H9 (cell line): ENCODE measurements around the gene RUVBL1. TPM values are rescaled to one million over a fixed set of nuclear protein-coding genes. Genes with fewer than 3 reads are reported as not detected.

Source experiments
- DNase-seq: peaks from one replicate; pipeline ENCODE4 v3.0.0-alpha.2; 2017
- H2AFZ ChIP-seq: one replicate; pipeline ENCODE4 v1.6.1; 2013; ENCODE audit warnings: mild to moderate bottlenecking, low read length, control low read depth, moderate library complexity
- H2AK5ac ChIP-seq: 2 replicates; pipeline ENCODE4 v1.6.1; 2013; ENCODE audit warnings: low read length, control low read depth, mixed read lengths; ENCODE audit not compliant: insufficient read length
- H2BK120ac ChIP-seq: one replicate; pipeline ENCODE4 v1.6.1; 2013; ENCODE audit warnings: low read depth, mild to moderate bottlenecking, low read length, control low read depth, inconsistent platforms; ENCODE audit not compliant: poor library complexity, severe bottlenecking
- H2BK12ac ChIP-seq: 2 replicates; pipeline ENCODE4 v1.6.1; 2013; ENCODE audit warnings: low read length, control low read depth, mixed read lengths, low read depth; ENCODE audit not compliant: insufficient read length
- H2BK15ac ChIP-seq: 2 replicates; pipeline ENCODE4 v1.6.1; 2013; ENCODE audit warnings: low read depth, low read length, control low read depth
- H2BK20ac ChIP-seq: one replicate; pipeline ENCODE4 v1.6.1; 2013; ENCODE audit warnings: low read depth, mild to moderate bottlenecking, low read length, control low read depth, inconsistent platforms; ENCODE audit not compliant: poor library complexity, severe bottlenecking
- H2BK5ac ChIP-seq: 2 replicates; pipeline ENCODE4 v1.6.1; 2013; ENCODE audit warnings: low read length, control low read depth, mixed read lengths; ENCODE audit not compliant: insufficient read length
- H3K14ac ChIP-seq: 2 replicates; pipeline ENCODE4 v1.6.1; 2013; ENCODE audit warnings: low read length, control low read depth; ENCODE audit not compliant: insufficient read depth
- H3K18ac ChIP-seq: 2 replicates; pipeline ENCODE4 v1.6.1; 2013; ENCODE audit warnings: low read depth, mild to moderate bottlenecking, mixed read lengths, low read length, control low read depth; ENCODE audit not compliant: insufficient read length
- H3K23ac ChIP-seq: 2 replicates; pipeline ENCODE4 v1.6.1; 2013; ENCODE audit warnings: low read length, control low read depth, mixed read lengths, low read depth; ENCODE audit not compliant: insufficient read length
- H3K23me2 ChIP-seq: 2 replicates; pipeline ENCODE4 v1.6.1; 2013; ENCODE audit warnings: low read depth, mild to moderate bottlenecking, mixed read lengths, low read length, control low read depth; ENCODE audit not compliant: insufficient read length, poor library complexity, severe bottlenecking
- H3K27ac ChIP-seq: 2 replicates; pipeline ENCODE4 v1.5.1; 2013; ENCODE audit warnings: low read length, control low read depth, mixed read lengths, low read depth; ENCODE audit not compliant: insufficient read length
- H3K27me3 ChIP-seq: 2 replicates; pipeline ENCODE4 v1.6.1; 2013; ENCODE audit warnings: low read length, control low read depth, inconsistent platforms; ENCODE audit not compliant: insufficient read depth
- H3K4ac ChIP-seq: 2 replicates; pipeline ENCODE4 v1.6.1; 2013; ENCODE audit warnings: low read depth, mild to moderate bottlenecking, control low read depth, inconsistent platforms, low read length, moderate library complexity
- H3K4me1 ChIP-seq: 2 replicates; pipeline ENCODE4 v1.6.1; 2013; ENCODE audit warnings: low read length, control low read depth, inconsistent platforms; ENCODE audit not compliant: insufficient read depth
- H3K4me2 ChIP-seq: 2 replicates; pipeline ENCODE4 v1.6.1; 2013; ENCODE audit warnings: low read length, control low read depth, mixed read lengths; ENCODE audit not compliant: insufficient read length, insufficient read depth
- H3K56ac ChIP-seq: 2 replicates; pipeline ENCODE4 v1.6.1; 2013; ENCODE audit warnings: low read depth, mild to moderate bottlenecking, mixed read lengths, low read length, control low read depth; ENCODE audit not compliant: insufficient read length
- H3K79me1 ChIP-seq: 2 replicates; pipeline ENCODE4 v1.6.1; 2013; ENCODE audit warnings: low read depth, mild to moderate bottlenecking, moderate library complexity, low read length, control low read depth, inconsistent platforms; ENCODE audit not compliant: insufficient read depth, poor library complexity, severe bottlenecking
- H3K79me2 ChIP-seq: 2 replicates; pipeline ENCODE4 v1.6.1; 2013; ENCODE audit warnings: low read length, control low read depth, inconsistent platforms; ENCODE audit not compliant: insufficient read depth
- H3K9ac ChIP-seq: 2 replicates; pipeline ENCODE4 v1.6.1; 2013; ENCODE audit warnings: low read length, control low read depth, mixed read lengths; ENCODE audit not compliant: insufficient read length; ENCODE audit errors: extremely low read depth
- H3K9me3 ChIP-seq: one replicate; pipeline ENCODE4 v1.6.1; 2013; ENCODE audit warnings: low read depth, low read length, inconsistent platforms; ENCODE audit not compliant: control insufficient read depth
- H3T11ph ChIP-seq: one replicate; pipeline ENCODE4 v1.6.1; 2013; ENCODE audit warnings: mild to moderate bottlenecking, low read length, control low read depth, inconsistent platforms
- H4K20me1 ChIP-seq: one replicate; pipeline ENCODE4 v1.6.1; 2013; ENCODE audit not compliant: control insufficient read depth, insufficient read length, insufficient read depth
- H4K5ac ChIP-seq: 2 replicates; pipeline ENCODE4 v1.6.1; 2013; ENCODE audit warnings: low read depth, mild to moderate bottlenecking, mixed read lengths, low read length, control low read depth; ENCODE audit not compliant: insufficient read length
- H4K8ac ChIP-seq: replicated peaks from 2 replicates; pipeline ENCODE4 v1.6.1; 2013; ENCODE audit warnings: low read length, control low read depth, mixed read lengths, low read depth; ENCODE audit not compliant: insufficient read length
- H4K91ac ChIP-seq: 2 replicates; pipeline ENCODE4 v1.6.1; 2013; ENCODE audit warnings: low read depth, mild to moderate bottlenecking, moderate library complexity, mixed read lengths, low read length, control low read depth; ENCODE audit not compliant: insufficient read length
- H3K27ac Mint-ChIP-seq, 3 experiments: 2 replicates in 2 of 3; 3 replicates in 1 of 3; pipeline ENCODE4 v1.8.0; 2020 to 2021; ENCODE audit warnings: mixed read lengths in 3 of 3, mild to moderate bottlenecking in 1 of 3, moderate library complexity in 1 of 3
- H3K27me3 Mint-ChIP-seq: 2 replicates; pipeline ENCODE4 v1.8.0; 2021; ENCODE audit warnings: low read depth, mild to moderate bottlenecking, moderate library complexity, mixed read lengths
- H3K36me3 Mint-ChIP-seq, 3 experiments: 2 replicates in 2 of 3; 3 replicates in 1 of 3; pipeline ENCODE4 v1.8.0; 2020 to 2021; ENCODE audit warnings: low read depth in 3 of 3, mixed read lengths in 3 of 3; ENCODE audit not compliant: insufficient read depth in 1 of 3
- H3K4me1 Mint-ChIP-seq, 2 experiments: 2 replicates each; pipeline ENCODE4 v1.8.0; 2020; ENCODE audit warnings: mixed read lengths in 2 of 2
- H3K4me3 Mint-ChIP-seq, 2 experiments: 2 replicates in 1 of 2; 3 replicates in 1 of 2; pipeline ENCODE4 v1.8.0; 2020 to 2021; ENCODE audit warnings: mild to moderate bottlenecking in 2 of 2, mixed read lengths in 2 of 2, moderate library complexity in 1 of 2
- H3K9me3 Mint-ChIP-seq, 2 experiments: 2 replicates in 1 of 2; 3 replicates in 1 of 2; pipeline ENCODE4 v1.8.0; 2020; ENCODE audit warnings: mild to moderate bottlenecking in 2 of 2, mixed read lengths in 2 of 2, moderate library complexity in 1 of 2
- CTCF ChIP-seq: fragments of 200-600 bp; sonication (generic); conservative IDR thresholded peaks from 3 replicates; pipeline ENCODE4 v1.8.0; 2021; ENCODE audit warnings: antibody characterized with exemption, mild to moderate bottlenecking
- WGBS: extraction: QIAGEN DNeasy Blood & Tissue Kit; methylation state at CpG from one replicate; pipeline ENCODE4 v1.1.7; 2013; ENCODE audit warnings: missing lambda C conversion rate, low lambda C conversion rate, mixed read lengths; ENCODE audit not compliant: insufficient read length; ENCODE audit errors: extremely low coverage; 5-methylcytosine and 5-hydroxymethylcytosine counted together
- total RNA-seq: library from RNA; stranded (reverse); gene quantifications from 2 replicates; pipeline ENCODE4 v1.2.1, GENCODE V29; 2021

Gene RUVBL1
- total RNA-seq, 1 experiment from 2014 or later: 99.6 TPM

DNA sequence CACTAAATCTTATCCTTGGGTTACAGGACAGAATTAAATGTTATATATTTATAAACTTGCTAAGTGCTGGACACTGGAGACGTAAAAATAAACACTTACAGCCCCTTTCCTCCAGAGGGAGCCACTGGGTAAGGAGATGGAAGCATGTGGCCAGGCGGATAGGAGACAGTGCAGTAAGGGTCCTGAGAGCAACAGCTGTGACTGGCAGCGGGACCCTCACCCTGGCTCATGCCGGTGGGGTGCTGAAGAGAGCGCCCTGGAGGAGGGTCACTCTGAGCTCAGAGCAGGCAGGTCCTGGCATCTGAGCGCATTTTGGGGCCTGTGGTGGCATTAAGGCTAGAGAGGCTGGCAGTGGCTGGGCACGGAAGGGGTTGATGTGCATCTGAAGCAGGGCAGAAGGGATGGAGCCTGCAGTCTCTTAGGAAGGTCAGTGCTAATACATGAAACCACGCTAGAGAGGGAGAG, 55.4 kb downstream of the RUVBL1 start:
- Histone ChIP-seq H3K18ac (no peak overlapping the region), H3K9me3 (no peaks in the 10 kb centered on the region), H2BK5ac (no peak overlapping the region), H3K14ac (no peak overlapping the region), H3K23ac (no peak overlapping the region), H4K20me1 (no peaks in the 10 kb centered on the region), H3K27me3 (no peaks in the 10 kb centered on the region), H3K9ac (no peak overlapping the region), H2BK15ac (no peak overlapping the region), H2AFZ (no peak overlapping the region), H4K5ac (no peak overlapping the region), H2BK12ac (no peak overlapping the region), H4K8ac (no peak overlapping the region), H2BK120ac (no peak overlapping the region), H3K4me1 (no peaks in the 10 kb centered on the region), H2AK5ac (no peak overlapping the region), H2BK20ac (no peak overlapping the region), H3K23me2 (no peaks in the 10 kb centered on the region), H4K91ac (no peak overlapping the region), H3K4me2 (no peak overlapping the region), H3T11ph (no peak overlapping the region), H3K27ac (no peak overlapping the region), H3K4ac (no peak overlapping the region), H3K56ac (no peak overlapping the region), H3K79me2 (no peaks in the 10 kb centered on the region), H3K79me1 (no peaks in the 10 kb centered on the region)
- Mint-ChIP-seq H3K27ac (peak overlapping the region in 2 of 3 experiments; percentile 7 to 71; a peak in 2 of 7 replicates), H3K4me3 (no peak overlapping the region), H3K9me3 (no peaks in the 10 kb centered on the region), H3K4me1 (no peaks in the 10 kb centered on the region), H3K27me3 (peaks cover 1% of the 10 kb centered on the region; the same call in 1 of the 2 replicates), H3K36me3 (peaks cover 46 to 87% (median 70%) of the 10 kb centered on the region in 3 experiments)
- peak; percentile 53 for DNase-seq
- WGBS: no CpG with 5 or more reads among the region's 8 CpGs
- TF ChIP-seq CTCF: peak; percentile 74
